Measurements from ENCODE around the gene PRKCE.

The PRKCE gene

DNA sequence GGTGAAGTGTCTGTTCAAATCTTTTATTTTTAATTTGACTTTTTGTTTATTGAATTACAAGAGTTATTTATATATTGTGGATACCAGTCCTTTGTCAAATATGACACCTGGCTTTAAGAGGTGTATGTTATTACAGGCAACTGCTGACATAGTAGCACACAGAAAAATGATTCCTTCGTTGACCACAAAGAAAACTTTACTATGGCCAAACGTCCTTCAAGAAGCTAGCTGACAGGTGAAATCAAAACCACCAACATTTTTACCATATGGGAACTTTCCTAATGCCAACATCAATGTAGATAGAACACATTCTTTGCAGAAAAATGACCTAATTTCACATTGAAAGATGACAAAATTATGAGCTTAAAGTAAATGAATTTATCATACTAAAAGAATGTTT, 34.0 kb upstream of the PRKCE start:
- DNase-seq (ENCODE audit: low spot score): no peak
- TF ChIP-seq CTCF (IDR thresholded peaks at IDR 0.05; ENCODE audit: borderline replicate concordance, control extremely low read depth, extremely low read depth, insufficient read depth, missing control alignments): no peak
- in situ Hi-C loops (cut with MboI; ENCODE audit: low sequenced_read_pairs, unreplicated experiment): no loop called here

DNA sequence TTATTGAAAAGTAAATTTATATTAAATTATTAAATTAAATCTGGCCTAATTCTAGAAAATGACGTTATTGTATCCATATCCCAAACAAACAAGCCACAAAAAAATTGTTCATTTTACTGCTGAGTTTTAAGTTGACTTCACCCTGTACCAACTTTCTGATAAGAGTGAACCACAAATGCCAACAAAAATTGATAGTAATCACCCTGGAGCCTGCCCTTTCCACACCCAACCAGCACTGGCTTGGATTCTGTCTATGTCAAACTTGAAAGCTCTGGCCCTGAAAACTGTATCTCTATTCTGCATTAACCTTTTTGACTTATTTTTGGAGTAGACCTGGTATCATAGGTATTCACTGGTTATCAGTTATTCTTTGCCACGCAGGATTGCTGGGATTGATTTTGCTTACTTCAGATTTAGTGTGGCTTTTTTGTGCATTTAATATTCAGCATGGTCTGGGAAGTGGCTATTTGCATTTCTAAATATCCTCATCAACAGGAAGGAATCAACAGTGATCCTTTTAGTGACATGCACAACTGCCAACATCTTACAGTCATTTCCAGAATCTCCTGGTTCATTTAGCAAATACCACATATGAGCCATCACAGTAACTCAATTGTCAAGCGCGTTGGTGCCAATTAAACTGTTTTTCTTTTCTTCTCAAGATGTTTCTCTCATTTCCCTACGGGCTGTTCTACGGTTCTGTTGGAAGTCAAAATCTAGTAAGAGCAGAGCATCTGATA, 29.0 kb upstream of the PRKCE start:
- in situ Hi-C loops (cut with MboI; ENCODE audit: low sequenced_read_pairs, unreplicated experiment): no loop called here
- TF ChIP-seq CTCF (IDR thresholded peaks at IDR 0.05; ENCODE audit: borderline replicate concordance, control extremely low read depth, extremely low read depth, insufficient read depth, missing control alignments): no peak
- no peak for DNase-seq (ENCODE audit: low spot score)

DNA sequence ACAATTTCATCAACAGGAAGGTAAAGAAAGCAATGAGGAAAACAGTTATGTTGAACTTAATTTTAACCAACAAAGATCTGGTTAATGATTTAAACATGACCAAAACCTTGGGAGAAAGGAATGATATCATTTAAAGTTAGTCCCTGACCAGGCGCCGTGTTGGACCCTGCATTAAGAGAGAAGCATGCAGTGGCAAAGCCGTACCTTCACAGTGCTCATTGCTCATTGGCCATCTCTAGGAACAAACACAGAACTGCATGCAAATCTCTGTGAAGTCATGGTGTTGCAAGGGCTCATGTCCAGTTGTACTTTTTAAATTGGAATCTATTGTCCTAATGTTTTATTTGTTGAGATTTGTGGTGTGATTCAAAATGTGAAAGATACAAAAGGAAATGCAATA, 28.4 kb upstream of the PRKCE start:
- in situ Hi-C loops (cut with MboI; ENCODE audit: low sequenced_read_pairs, unreplicated experiment): no loop called here
- TF ChIP-seq CTCF (IDR thresholded peaks at IDR 0.05; ENCODE audit: borderline replicate concordance, control extremely low read depth, extremely low read depth, insufficient read depth, missing control alignments): no peak
- no peak for DNase-seq (ENCODE audit: low spot score)

- DNase-seq (ENCODE audit: low spot score): no peak
- in situ Hi-C loops (cut with MboI; ENCODE audit: low sequenced_read_pairs, unreplicated experiment): loop anchor here (25.0 kb wide), 1 partner anchor 761 kb away; no protein-coding TSS in a partner anchor
- TF ChIP-seq CTCF (IDR thresholded peaks at IDR 0.05; ENCODE audit: borderline replicate concordance, control extremely low read depth, extremely low read depth, insufficient read depth, missing control alignments): no peak
Measured at GRCh38 chr2:45625824-45626223, 25.7 kb upstream of the PRKCE start.

DNA sequence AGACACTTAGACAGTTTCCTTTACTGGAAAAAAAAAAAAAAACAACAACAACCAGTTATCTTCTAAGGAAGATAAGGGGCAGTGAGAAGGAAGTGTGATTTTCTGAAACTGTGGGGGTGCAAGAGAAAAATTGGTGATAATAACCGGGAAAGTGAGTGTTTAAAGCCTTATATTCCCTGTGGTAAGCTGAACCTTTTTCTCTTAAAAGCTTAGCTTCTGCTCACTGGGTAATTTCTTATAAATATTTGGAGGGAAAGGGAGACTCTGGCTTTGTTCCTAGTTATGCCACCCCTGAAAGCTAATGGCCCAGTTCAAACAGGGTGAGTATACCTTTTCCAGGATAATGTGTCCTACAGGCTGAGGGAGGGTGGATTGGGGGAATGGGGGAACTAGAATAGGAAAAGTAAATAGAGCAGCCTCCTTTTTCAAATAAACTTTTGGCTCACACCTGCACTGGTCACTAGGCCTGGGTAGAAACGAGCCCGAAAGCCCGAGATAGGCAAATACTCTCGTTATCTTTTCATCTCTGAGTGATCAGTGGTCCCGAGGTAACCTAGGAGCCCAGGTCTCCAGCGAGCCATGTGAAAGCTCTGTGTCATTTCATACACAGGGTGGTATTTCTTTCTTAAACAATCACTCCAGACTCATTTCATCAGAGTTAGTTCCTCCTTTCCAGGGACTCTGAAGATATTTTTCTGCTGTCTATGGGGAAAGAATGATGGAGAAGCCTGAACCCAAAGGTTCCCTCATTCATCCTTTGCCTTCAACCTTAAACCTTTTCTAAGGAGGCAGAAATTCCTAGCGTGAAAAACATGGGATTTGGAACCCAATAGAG, 24.9 kb upstream of the PRKCE start:
- DNase-seq (ENCODE audit: low spot score): no peak
- TF ChIP-seq CTCF (IDR thresholded peaks at IDR 0.05; ENCODE audit: borderline replicate concordance, control extremely low read depth, extremely low read depth, insufficient read depth, missing control alignments): no peak
- in situ Hi-C loops (cut with MboI; ENCODE audit: low sequenced_read_pairs, unreplicated experiment): loop anchor here (25.0 kb wide), 1 partner anchor 761 kb away; no protein-coding TSS in a partner anchor

- no peak for TF ChIP-seq CTCF (IDR thresholded peaks at IDR 0.05; ENCODE audit: borderline replicate concordance, control extremely low read depth, extremely low read depth, insufficient read depth, missing control alignments)
- in situ Hi-C loops (cut with MboI; ENCODE audit: low sequenced_read_pairs, unreplicated experiment): loop anchor here (25.0 kb wide), 1 partner anchor 759 kb away; no protein-coding TSS in a partner anchor
- no peak for DNase-seq (ENCODE audit: low spot score)
Measured at GRCh38 chr2:45627911-45628310, 23.6 kb upstream of the PRKCE start.
